HG03558 (cell line): Measurements from ENCODE around the gene HS3ST4.
"Not testable (repeated sequence)": the region's sequence is repeated elsewhere in the genome, so short reads cannot be mapped to it uniquely, and the experiment has no call there.

Experiments
- ATAC-seq: cut with Tn5 transposase; IDR thresholded peaks from one replicate; pipeline ENCODE4 v1.9.1; 2021; ENCODE audit warnings: moderate number of reproducible peaks; ENCODE audit not compliant: unreplicated experiment; ENCODE audit errors: extremely low read depth

HS3ST4 gene

GRCh38 chr16:26070302-26071100, 378.7 kb downstream of the HS3ST4 start:
- ATAC-seq, result no peak

- no peak for ATAC-seq
Observed at GRCh38 chr16:26071101-26071866, 379.5 kb downstream of the HS3ST4 start.

- ATAC-seq, result no peak
Observed at GRCh38 chr16:26078716-26079355, 387.1 kb downstream of the HS3ST4 start.

- no peak for ATAC-seq
Observed at GRCh38 chr16:26087091-26087490, 395.3 kb downstream of the HS3ST4 start.

- no peak for ATAC-seq
Observed at GRCh38 chr16:26091511-26091910, 399.8 kb downstream of the HS3ST4 start.

- not testable (repeated sequence) for ATAC-seq
Observed at GRCh38 chr16:26098206-26098605, 406.4 kb downstream of the HS3ST4 start.

GRCh38 chr16:26102369-26102768, 410.6 kb downstream of the HS3ST4 start:
- no peak for ATAC-seq

- ATAC-seq, result no peak
Observed at GRCh38 chr16:26108836-26109505, 417.2 kb downstream of the HS3ST4 start.

GRCh38 chr16:26111900-26112299, 420.1 kb downstream of the HS3ST4 start:
- no peak for ATAC-seq

- no peak for ATAC-seq
Observed at GRCh38 chr16:26118575-26118974, 426.8 kb downstream of the HS3ST4 start.

- no peak for ATAC-seq
Observed at GRCh38 chr16:26120729-26121128, 429.0 kb downstream of the HS3ST4 start.

- ATAC-seq, result no peak
Observed at GRCh38 chr16:26128296-26128695, 436.5 kb downstream of the HS3ST4 start.

- no peak for ATAC-seq
Observed at GRCh38 chr16:26129997-26130396, 438.2 kb downstream of the HS3ST4 start.

- ATAC-seq, result no peak
Observed at GRCh38 chr16:26133416-26134093, 441.8 kb downstream of the HS3ST4 start.

- ATAC-seq, result no peak
Observed at GRCh38 chr16:26134588-26134987, 442.8 kb downstream of the HS3ST4 start.

- no peak for ATAC-seq
Observed at GRCh38 chr16:26137956-26138355, 446.2 kb downstream of the HS3ST4 start.

- no peak for ATAC-seq
Observed at GRCh38 chr16:26139091-26139490, 447.3 kb downstream of the HS3ST4 start.

- ATAC-seq, result no peak
Observed at GRCh38 chr16:26139884-26140283, 448.1 kb downstream of the HS3ST4 start.

GRCh38 chr16:26149364-26150190, 457.8 kb downstream of the HS3ST4 start:
- no peak for ATAC-seq
